ENCODE measurements around the gene RNF6. TPM values are rescaled to one million over a fixed set of nuclear protein-coding genes. Genes with fewer than 3 reads are reported as not detected.

RNF6 gene
- total and polyA plus RNA-seq, 10 of the 15 experiments (the other 5 are each of a cell fraction or from before 2014, with no cell fraction given), result 19.0 to 54.0 (median 33.8) TPM

DNA sequence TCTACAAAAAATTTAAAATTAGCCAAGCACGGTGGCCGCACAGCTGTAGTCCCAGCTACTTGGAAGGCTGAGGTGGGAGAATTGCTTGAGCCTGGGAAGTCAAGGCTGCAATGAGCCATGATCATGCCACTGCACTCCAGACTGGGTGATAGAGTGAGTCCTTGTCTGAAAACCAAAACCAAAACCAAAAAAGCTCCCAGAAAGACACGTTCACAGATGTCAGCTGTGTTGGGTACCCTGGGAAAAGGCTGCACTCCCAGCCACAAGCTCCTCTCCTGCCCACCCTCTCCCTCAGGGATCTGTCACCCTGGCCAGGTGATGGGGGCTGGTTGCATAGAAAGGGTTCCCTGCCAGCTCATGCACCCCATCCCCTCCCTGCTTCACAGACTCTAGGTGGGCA is 53.3 kb downstream of the RNF6 start:
- H3K27ac ChIP-seq (ENCODE audit: control insufficient read depth, insufficient read depth), result no peak overlapping the region
- CTCF ChIA-PET, result no interaction called here
- intact Hi-C loops (cut with micrococcal nuclease; ENCODE audit: unreplicated experiment) (no loop called here), in situ Hi-C loops (cut with MboI) (no loop called here)
- RAD21 ChIA-PET (ENCODE audit: unreplicated experiment), result no interaction called here
- WGBS (ENCODE audit: insufficient coverage, insufficient replicate concordance, low lambda C conversion rate, missing lambda C conversion rate), result 35% methylated on average over 3 of the region's 3 CpGs
- SMC1A ChIA-PET (ENCODE audit: uncharacterized antibody, unreplicated experiment), result no interaction called here
- no peak overlapping the region for H3K9ac ChIP-seq (ENCODE audit: control insufficient read depth, insufficient read depth, low read length)
- POLR2A ChIA-PET, result no interaction called here
- DNase-seq (ENCODE audit: low read depth, low spot score) (no peak), ATAC-seq (no peak), FAIRE-seq (no peak)
- H3K4me2 ChIP-seq (ENCODE audit: control insufficient read depth, insufficient read depth), result no peak overlapping the region
- H2AFZ ChIP-seq (ENCODE audit: control insufficient read depth, low read depth, low read length), result no peak overlapping the region
- no peak overlapping the region for H3K4me3 ChIP-seq
- H3K79me2 ChIP-seq (ENCODE audit: control insufficient read depth, insufficient read depth, low read length), result no peaks in the 10 kb centered on the region
- no peaks in the 10 kb centered on the region for H3K36me3 ChIP-seq (ENCODE audit: control insufficient read depth in 2 of 2, insufficient read depth in 2 of 2, low read length in 1 of 2)
- BruUV-seq (replicated peaks), result no TSS peak
- H3K9me3 ChIP-seq (replicated peaks; ENCODE audit: control insufficient read depth, insufficient read depth, low read length), result no peaks in the 10 kb centered on the region
- no peak for TF ChIP-seq POLR2AphosphoS2 (IDR thresholded peaks at IDR 0.05; ENCODE audit: low read depth, low read length)
- TF ChIP-seq, protein P1, sequence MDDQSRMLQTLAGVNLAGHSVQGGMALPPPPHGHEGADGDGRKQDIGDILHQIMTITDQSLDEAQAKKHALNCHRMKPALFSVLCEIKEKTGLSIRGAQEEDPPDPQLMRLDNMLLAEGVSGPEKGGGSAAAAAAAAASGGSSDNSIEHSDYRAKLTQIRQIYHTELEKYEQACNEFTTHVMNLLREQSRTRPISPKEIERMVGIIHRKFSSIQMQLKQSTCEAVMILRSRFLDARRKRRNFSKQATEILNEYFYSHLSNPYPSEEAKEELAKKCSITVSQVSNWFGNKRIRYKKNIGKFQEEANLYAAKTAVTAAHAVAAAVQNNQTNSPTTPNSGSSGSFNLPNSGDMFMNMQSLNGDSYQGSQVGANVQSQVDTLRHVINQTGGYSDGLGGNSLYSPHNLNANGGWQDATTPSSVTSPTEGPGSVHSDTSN (IDR thresholded peaks at IDR 0.05; ENCODE audit: insufficient replicate concordance, low read depth, low read length), result no peak
- TF ChIP-seq ZNF622 (IDR thresholded peaks at IDR 0.05), result no peak
- TF ChIP-seq, protein P2, sequence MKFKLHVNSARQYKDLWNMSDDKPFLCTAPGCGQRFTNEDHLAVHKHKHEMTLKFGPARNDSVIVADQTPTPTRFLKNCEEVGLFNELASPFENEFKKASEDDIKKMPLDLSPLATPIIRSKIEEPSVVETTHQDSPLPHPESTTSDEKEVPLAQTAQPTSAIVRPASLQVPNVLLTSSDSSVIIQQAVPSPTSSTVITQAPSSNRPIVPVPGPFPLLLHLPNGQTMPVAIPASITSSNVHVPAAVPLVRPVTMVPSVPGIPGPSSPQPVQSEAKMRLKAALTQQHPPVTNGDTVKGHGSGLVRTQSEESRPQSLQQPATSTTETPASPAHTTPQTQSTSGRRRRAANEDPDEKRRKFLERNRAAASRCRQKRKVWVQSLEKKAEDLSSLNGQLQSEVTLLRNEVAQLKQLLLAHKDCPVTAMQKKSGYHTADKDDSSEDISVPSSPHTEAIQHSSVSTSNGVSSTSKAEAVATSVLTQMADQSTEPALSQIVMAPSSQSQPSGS (IDR thresholded peaks at IDR 0.05; ENCODE audit: low read length), result no peak
- TF ChIP-seq ZNF384 (IDR thresholded peaks at IDR 0.05; ENCODE audit: borderline replicate concordance, low read depth, low read length), result no peak
- TF ChIP-seq, protein P3, sequence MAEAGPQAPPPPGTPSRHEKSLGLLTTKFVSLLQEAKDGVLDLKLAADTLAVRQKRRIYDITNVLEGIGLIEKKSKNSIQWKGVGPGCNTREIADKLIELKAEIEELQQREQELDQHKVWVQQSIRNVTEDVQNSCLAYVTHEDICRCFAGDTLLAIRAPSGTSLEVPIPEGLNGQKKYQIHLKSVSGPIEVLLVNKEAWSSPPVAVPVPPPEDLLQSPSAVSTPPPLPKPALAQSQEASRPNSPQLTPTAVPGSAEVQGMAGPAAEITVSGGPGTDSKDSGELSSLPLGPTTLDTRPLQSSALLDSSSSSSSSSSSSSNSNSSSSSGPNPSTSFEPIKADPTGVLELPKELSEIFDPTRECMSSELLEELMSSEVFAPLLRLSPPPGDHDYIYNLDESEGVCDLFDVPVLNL (IDR thresholded peaks at IDR 0.05; ENCODE audit: low read depth, low read length), result no peak
- TF ChIP-seq, protein P4, sequence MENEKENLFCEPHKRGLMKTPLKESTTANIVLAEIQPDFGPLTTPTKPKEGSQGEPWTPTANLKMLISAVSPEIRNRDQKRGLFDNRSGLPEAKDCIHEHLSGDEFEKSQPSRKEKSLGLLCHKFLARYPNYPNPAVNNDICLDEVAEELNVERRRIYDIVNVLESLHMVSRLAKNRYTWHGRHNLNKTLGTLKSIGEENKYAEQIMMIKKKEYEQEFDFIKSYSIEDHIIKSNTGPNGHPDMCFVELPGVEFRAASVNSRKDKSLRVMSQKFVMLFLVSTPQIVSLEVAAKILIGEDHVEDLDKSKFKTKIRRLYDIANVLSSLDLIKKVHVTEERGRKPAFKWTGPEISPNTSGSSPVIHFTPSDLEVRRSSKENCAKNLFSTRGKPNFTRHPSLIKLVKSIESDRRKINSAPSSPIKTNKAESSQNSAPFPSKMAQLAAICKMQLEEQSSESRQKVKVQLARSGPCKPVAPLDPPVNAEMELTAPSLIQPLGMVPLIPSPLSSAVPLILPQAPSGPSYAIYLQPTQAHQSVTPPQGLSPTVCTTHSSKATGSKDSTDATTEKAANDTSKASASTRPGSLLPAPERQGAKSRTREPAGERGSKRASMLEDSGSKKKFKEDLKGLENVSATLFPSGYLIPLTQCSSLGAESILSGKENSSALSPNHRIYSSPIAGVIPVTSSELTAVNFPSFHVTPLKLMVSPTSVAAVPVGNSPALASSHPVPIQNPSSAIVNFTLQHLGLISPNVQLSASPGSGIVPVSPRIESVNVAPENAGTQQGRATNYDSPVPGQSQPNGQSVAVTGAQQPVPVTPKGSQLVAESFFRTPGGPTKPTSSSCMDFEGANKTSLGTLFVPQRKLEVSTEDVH (IDR thresholded peaks at IDR 0.05; ENCODE audit: low read depth, partially characterized antibody), result no peak
- no peak for TF ChIP-seq RBBP5 (conservative IDR thresholded peaks at IDR 0.05)
- no peak for TF ChIP-seq SREBF2 (IDR thresholded peaks at IDR 0.05; ENCODE audit: low read length)
- no peaks in the 10 kb centered on the region for H4K20me1 ChIP-seq (ENCODE audit: control insufficient read depth, insufficient read depth)
- peaks cover 0 to 1% of the 10 kb centered on the region in 2 experiments; a peak in 1 of 4 replicates for H3K27me3 ChIP-seq (replicated peaks in 1 of 2; ENCODE audit: control insufficient read depth in 2 of 2, insufficient read depth in 2 of 2, low read length in 1 of 2)
- no peaks in the 10 kb centered on the region for H3K4me1 ChIP-seq (ENCODE audit: control insufficient read depth, insufficient read depth, low read length)
